Bronchial epithelial cell (primary cell): ENCODE measurements around the gene COL21A1. TPM values are rescaled to one million over a fixed set of nuclear protein-coding genes. Genes with fewer than 3 reads are reported as not detected.
A peak's percentile ranks its signal among the peaks of the same experiment; 100 is the strongest.
"Not testable (repeated sequence)": the region's sequence is repeated elsewhere in the genome, so short reads cannot be mapped to it uniquely, and the experiment has no call there.

Experiments
- DNase-seq: peaks from one replicate; pipeline ENCODE4 v3.0.0-alpha.2; 2010; ENCODE audit warnings: low read depth
- FAIRE-seq: peaks from 2 replicates; lab custom pipeline; 2011; peaks lifted over from hg19 to GRCh38; lab: Jason Lieb, UNC
- H3K27me3 ChIP-seq: 2 replicates; pipeline ENCODE4 v1.5.1; 2011; ENCODE audit warnings: low read length; ENCODE audit not compliant: control insufficient read depth, insufficient read depth
- H3K36me3 ChIP-seq: 2 replicates; pipeline ENCODE4 v1.5.1; 2011; ENCODE audit warnings: low read length; ENCODE audit not compliant: control insufficient read depth, insufficient read depth
- H3K4me3 ChIP-seq: 2 replicates; pipeline ENCODE4 v1.5.1; 2011; ENCODE audit warnings: mild to moderate bottlenecking, low read depth, low read length, control low read depth
- total RNA-seq: library from RNA; depleted of rRNA; stranded (reverse); fragments of >200 nt; gene quantifications from 2 replicates; pipeline ENCODE4 v1.2.1, GENCODE V29; 2014
- TF ChIP-seq, protein P1 (sequence below): IDR thresholded peaks from 2 replicates; pipeline ENCODE4 v1.5.1; 2011; ENCODE audit warnings: mild to moderate bottlenecking, moderate library complexity, low read length, control low read depth, inconsistent platforms; ENCODE audit not compliant: insufficient read depth, severe bottlenecking

COL21A1 gene
- total RNA-seq, 1 donor from 2014 or later: 8.2 TPM

DNA sequence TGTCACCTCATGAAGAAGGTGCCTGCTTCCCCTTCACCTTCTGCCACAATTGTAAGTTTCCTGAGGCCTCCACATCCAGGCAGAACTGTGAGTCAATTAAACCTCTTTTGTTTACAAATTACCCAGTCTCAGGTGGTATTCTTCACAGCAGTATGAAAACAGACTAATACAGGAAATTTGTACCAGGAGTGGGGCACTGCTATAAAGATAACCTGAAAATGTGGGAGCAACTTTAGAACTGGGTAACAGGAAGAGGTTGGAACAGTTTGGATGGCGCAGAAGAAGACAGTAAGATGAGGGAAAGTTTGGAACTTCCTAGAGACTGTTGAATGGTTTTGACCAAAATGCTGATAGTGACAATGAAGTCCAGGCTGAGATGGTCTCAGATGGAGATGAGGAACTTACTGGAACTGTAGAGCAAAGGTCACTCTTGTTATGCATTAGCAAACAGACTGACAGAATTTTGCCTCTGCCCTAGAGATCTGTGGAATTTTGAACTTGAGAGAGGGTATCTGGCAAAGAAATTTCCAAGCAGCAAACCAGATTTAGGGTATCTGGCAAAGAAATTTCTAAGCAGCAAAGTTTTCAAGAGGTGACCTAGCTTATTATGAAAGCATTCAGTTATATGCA is 23.5 kb upstream of the COL21A1 start:
- Histone ChIP-seq H3K4me3 (no peak overlapping the region), H3K27me3 (no peaks in the 10 kb centered on the region), H3K36me3 (no peaks in the 10 kb centered on the region)
- TF ChIP-seq, protein P1, sequence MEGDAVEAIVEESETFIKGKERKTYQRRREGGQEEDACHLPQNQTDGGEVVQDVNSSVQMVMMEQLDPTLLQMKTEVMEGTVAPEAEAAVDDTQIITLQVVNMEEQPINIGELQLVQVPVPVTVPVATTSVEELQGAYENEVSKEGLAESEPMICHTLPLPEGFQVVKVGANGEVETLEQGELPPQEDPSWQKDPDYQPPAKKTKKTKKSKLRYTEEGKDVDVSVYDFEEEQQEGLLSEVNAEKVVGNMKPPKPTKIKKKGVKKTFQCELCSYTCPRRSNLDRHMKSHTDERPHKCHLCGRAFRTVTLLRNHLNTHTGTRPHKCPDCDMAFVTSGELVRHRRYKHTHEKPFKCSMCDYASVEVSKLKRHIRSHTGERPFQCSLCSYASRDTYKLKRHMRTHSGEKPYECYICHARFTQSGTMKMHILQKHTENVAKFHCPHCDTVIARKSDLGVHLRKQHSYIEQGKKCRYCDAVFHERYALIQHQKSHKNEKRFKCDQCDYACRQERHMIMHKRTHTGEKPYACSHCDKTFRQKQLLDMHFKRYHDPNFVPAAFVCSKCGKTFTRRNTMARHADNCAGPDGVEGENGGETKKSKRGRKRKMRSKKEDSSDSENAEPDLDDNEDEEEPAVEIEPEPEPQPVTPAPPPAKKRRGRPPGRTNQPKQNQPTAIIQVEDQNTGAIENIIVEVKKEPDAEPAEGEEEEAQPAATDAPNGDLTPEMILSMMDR: no peak
- FAIRE-seq (no peak), DNase-seq (no peak)

DNA sequence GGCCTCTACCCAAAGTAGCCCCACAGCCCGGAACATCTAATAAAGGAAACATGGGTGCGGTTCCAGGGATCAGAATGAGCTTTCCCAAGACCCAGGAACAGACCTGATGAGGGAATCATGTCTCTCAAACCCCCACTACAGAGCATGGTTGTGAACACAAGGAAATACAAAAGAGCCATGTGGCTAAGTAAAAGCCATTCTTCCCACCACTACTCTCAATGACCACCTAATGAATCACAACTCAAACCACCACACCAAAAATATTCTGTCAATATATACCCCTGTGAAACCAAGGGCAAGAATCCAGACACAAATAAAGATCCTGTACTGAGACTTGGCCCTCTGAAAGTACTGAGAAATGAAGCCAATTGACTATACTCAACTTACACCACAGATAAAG is 20.9 kb upstream of the COL21A1 start:
- DNase-seq: no peak
- H3K27me3 ChIP-seq: no peaks in the 10 kb centered on the region
- TF ChIP-seq, protein P1: no peak
- H3K36me3 ChIP-seq: no peaks in the 10 kb centered on the region
- no peak overlapping the region for H3K4me3 ChIP-seq
- no peak for FAIRE-seq

DNA sequence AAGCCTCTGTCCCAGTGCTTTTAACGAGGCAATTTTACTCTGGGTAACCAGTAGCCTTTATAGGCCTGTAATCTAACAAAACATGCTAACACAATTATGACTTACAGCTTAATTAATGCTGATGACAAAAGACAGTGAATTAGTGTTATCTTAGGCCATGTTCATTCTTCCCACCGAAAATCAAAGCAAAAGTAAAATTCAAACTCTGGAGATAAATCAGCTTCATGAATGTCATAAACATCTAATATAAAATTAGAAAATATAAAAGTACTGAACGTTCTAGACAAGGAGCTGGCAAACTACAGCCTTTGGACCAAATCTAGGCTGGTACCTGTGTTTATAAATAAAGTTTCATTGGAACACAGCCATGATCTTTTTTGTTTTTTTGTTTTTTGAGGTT is 18.6 kb upstream of the COL21A1 start:
- FAIRE-seq: no peak
- Histone ChIP-seq H3K27me3 (no peaks in the 10 kb centered on the region), H3K4me3 (no peak overlapping the region), H3K36me3 (no peaks in the 10 kb centered on the region)
- TF ChIP-seq, protein P1: no peak
- no peak for DNase-seq

DNA sequence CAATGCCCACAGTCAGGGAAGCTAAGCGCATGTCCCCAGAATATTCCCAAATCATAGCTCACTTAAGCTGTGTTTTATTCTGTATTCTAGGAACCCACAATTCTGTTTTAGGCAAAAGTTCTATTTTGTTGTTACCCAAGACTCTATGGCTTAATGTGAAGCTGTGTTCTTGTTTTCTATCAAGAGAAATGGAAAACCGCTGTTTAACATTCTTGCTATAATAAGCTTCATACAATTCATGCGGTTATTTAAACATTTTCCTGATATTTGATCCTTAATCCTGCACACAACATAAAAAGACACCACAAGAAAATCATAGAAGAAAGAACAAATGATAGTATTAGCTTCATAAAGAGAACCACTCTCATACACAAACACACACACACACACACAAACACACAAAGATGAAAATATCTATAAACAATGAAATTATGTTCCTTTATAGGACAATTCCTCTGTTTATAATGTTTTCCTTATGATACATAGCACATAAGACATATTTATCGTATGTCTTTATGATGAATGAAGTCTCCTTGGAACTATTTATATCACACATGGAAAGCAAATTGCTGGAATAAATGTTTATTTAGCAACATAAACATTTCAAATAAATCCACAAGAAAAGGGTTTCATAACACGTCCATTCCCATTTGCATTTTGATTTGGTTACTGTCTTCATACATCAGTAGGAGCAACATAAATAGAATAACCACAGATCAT is 16.4 kb upstream of the COL21A1 start:
- no peak overlapping the region for H3K4me3 ChIP-seq
- DNase-seq (no peak), FAIRE-seq (no peak)
- H3K36me3 ChIP-seq: no peaks in the 10 kb centered on the region
- H3K27me3 ChIP-seq: no peaks in the 10 kb centered on the region
- TF ChIP-seq, protein P1: no peak

DNA sequence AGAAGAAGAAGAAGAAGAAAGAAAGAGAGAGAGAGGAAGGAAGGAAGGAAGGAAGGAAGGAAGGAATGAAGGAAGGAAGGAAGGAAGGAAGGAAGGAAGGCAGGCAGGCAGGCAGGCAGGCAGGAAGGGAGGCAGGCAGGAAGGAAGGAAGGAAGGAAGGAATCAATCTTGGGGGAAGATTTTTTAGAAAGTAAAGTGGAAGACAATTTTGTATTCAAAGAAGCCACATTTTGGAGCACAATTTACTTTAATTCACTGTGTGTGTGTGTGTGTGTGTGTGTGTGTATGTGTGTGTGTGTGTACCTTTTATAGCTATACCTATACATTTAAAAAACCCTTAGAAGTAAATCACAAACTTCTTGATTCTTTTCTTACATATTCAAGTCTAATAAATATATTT is 13.2 kb upstream of the COL21A1 start:
- not testable (repeated sequence) for DNase-seq, FAIRE-seq, H3K36me3 ChIP-seq

DNA sequence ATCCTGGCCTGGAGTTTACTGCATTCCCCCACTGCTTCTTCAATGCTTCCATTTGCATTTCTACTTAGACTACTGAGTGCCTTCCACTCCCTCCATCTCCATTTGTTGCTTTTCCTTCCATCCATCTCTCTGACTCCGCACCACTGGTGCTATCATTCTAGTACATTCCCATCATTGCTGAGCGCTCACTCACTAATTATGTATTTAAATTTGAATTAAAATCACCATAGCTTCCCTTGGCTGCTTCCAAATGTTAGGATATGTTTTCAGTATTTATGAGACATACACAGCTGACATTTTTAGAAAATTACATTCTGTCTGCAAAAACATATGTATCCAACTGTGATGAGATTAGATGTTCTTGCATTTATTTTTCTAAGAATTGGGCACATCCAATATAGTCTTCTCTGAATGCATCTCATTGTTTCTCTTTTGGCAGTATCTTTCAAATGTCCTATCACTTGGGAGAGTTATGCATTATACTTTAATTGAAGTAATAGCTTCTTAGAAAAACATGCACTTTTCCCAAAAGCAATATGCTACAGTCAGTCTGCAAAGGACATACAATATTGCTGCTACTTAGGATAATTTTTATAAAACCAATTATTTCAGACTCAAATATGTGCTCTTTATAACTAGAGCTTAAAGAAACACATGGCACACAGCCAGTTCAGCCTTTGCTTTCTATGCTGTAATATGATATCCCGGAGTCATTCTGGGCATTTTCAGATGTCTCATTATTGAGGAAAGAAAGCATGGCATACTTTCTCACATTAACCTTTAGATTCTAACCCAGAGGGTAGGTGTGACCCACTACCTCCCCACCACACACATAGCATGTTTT is 12.1 kb upstream of the COL21A1 start:
- TF ChIP-seq, protein P1: no peak
- Histone ChIP-seq H3K36me3 (no peaks in the 10 kb centered on the region), H3K27me3 (no peaks in the 10 kb centered on the region), H3K4me3 (no peak overlapping the region)
- DNase-seq (peak; percentile 70), FAIRE-seq (no peak)

More for the DNA sequence above, 13.2 kb upstream of the COL21A1 start:
- not testable (repeated sequence) for H3K4me3 ChIP-seq, H3K27me3 ChIP-seq
